Common myeloid progenitor, CD34-positive (primary cell): ENCODE measurements around the gene STARD6.

Experiments used
- CTCF ChIA-PET: fragments of 350-600 bp; sonication (Branson Sonifier 250); formaldehyde crosslinking; loops from one replicate; lab custom pipeline; 2021; ENCODE audit warnings: antibody characterized with exemption; lab: Charles Lee
- POLR2A ChIA-PET: fragments of 350-600 bp; sonication (Branson Sonifier 250); formaldehyde crosslinking; loops from one replicate; lab custom pipeline; 2021; ENCODE audit warnings: antibody characterized with exemption; lab: Charles Lee
- DNase-seq, 3 donors: peaks; one replicate each; pipeline versions ENCODE4 v3.0.0 to v3.0.0-alpha.2; 2013
- H3K27ac ChIP-seq, 2 experiments: 1 replicate in 1 of 2; 2 replicates in 1 of 2; pipeline ENCODE4 v1.7.0; 2013; ENCODE audit warnings: inconsistent platforms in 2 of 2, low read length in 2 of 2, mild to moderate bottlenecking in 2 of 2, low read depth in 1 of 2, moderate library complexity in 1 of 2; ENCODE audit not compliant: severe bottlenecking in 2 of 2, insufficient read depth in 1 of 2, poor library complexity in 1 of 2
- H3K27me3 ChIP-seq, 5 experiments: replicated peaks in 2 of 5; 1 replicate in 3 of 5; 2 replicates in 2 of 5; pipeline versions ENCODE4 v1.6.1 to v1.7.0; 2013; ENCODE audit warnings: low read length in 4 of 5, mild to moderate bottlenecking in 2 of 5, moderate library complexity in 2 of 5, inconsistent platforms in 1 of 5; ENCODE audit not compliant: insufficient read depth in 5 of 5, control insufficient read depth in 4 of 5
- H3K36me3 ChIP-seq, 4 experiments: 1 replicate in 2 of 4; 2 replicates in 2 of 4; pipeline versions ENCODE4 v1.6.1 to v1.7.0; 2013; ENCODE audit warnings: low read length in 3 of 4, control low read depth in 1 of 4, mild to moderate bottlenecking in 1 of 4; ENCODE audit not compliant: control insufficient read depth in 4 of 4, insufficient read depth in 4 of 4
- H3K4me1 ChIP-seq, 4 experiments: 1 replicate in 3 of 4; 2 replicates in 1 of 4; pipeline versions ENCODE4 v1.6.1 to v1.7.1; 2013; ENCODE audit warnings: low read length in 3 of 4, mild to moderate bottlenecking in 3 of 4, control low read depth in 1 of 4, inconsistent platforms in 1 of 4, moderate library complexity in 1 of 4; ENCODE audit not compliant: control insufficient read depth in 4 of 4, insufficient read depth in 4 of 4; ENCODE audit errors: control extremely low read depth in 1 of 4
- H3K4me3 ChIP-seq, 7 experiments: 1 replicate in 4 of 7; 2 replicates in 3 of 7; pipeline versions ENCODE4 v1.5.1 to v1.7.0; 2013; ENCODE audit warnings: mild to moderate bottlenecking in 7 of 7, low read length in 6 of 7, moderate library complexity in 6 of 7, inconsistent platforms in 2 of 7, low read depth in 2 of 7, control low read depth in 1 of 7; ENCODE audit not compliant: insufficient read depth in 4 of 7, control insufficient read depth in 1 of 7; ENCODE audit errors: extremely low read depth in 1 of 7
- H3K9me3 ChIP-seq, 5 experiments: 1 replicate in 4 of 5; 2 replicates in 1 of 5; pipeline versions ENCODE4 v1.6.1 to v1.7.1; 2013; ENCODE audit warnings: low read length in 4 of 5, mild to moderate bottlenecking in 2 of 5, inconsistent platforms in 1 of 5, low read depth in 1 of 5, moderate library complexity in 1 of 5; ENCODE audit not compliant: control insufficient read depth in 4 of 5, insufficient read depth in 2 of 5; ENCODE audit errors: control extremely low read depth in 1 of 5
- WGBS: methylation state at CpG from one replicate; pipeline ENCODE4 v1.1.5; 2013; ENCODE audit not compliant: insufficient coverage; 5-methylcytosine and 5-hydroxymethylcytosine counted together

Gene STARD6

GRCh38 chr18:54382076-54382475 is 24.4 kb upstream of the STARD6 start:
- H3K27me3 ChIP-seq, result no peaks in the 10 kb centered on the region
- 100% methylated on average over 2 of the region's 3 CpGs for WGBS
- no peak for DNase-seq
- peaks cover 0 to 1% (median 0%) of the 10 kb centered on the region in 5 experiments for H3K9me3 ChIP-seq
- H3K36me3 ChIP-seq, result peaks cover 0 to 7% (median 2%) of the 10 kb centered on the region in 4 experiments
- ChIA-PET CTCF (no interaction called here), POLR2A (no interaction called here)
- no peaks in the 10 kb centered on the region for H3K4me1 ChIP-seq
- H3K4me3 ChIP-seq, result no peak overlapping the region
- H3K27ac ChIP-seq, result no peak overlapping the region

- Histone ChIP-seq H3K27ac (no peak overlapping the region), H3K9me3 (peaks cover 0 to 1% (median 0%) of the 10 kb centered on the region in 5 experiments), H3K27me3 (no peaks in the 10 kb centered on the region), H3K4me1 (no peaks in the 10 kb centered on the region), H3K4me3 (no peak overlapping the region), H3K36me3 (peaks cover 0 to 7% (median 2%) of the 10 kb centered on the region in 4 experiments)
- no peak for DNase-seq
- POLR2A ChIA-PET, result no interaction called here
- CTCF ChIA-PET, result no interaction called here
- no CpG with 5 or more reads among the region's 2 CpGs for whole genome bisulfite sequencing
Measured at GRCh38 chr18:54381640-54382039, 24.0 kb upstream of the STARD6 start.

- peaks cover 0 to 25% (median 7%) of the 10 kb centered on the region in 4 experiments for H3K36me3 ChIP-seq
- no peak overlapping the region for H3K27ac ChIP-seq
- ChIA-PET CTCF (no interaction called here), POLR2A (no interaction called here)
- H3K27me3 ChIP-seq, result no peaks in the 10 kb centered on the region
- DNase-seq, result no peak
- 100% methylated on average over 2 of the region's 4 CpGs for WGBS
- no peak overlapping the region for H3K4me3 ChIP-seq
- H3K9me3 ChIP-seq, result no peaks in the 10 kb centered on the region
- no peaks in the 10 kb centered on the region for H3K4me1 ChIP-seq
Measured at GRCh38 chr18:54378057-54378456, 20.4 kb upstream of the STARD6 start.

GRCh38 chr18:54360406-54360805 is 2.7 kb upstream of the STARD6 start:
- ChIA-PET CTCF (no interaction called here), POLR2A (no interaction called here)
- no peak overlapping the region for H3K27ac ChIP-seq
- H3K36me3 ChIP-seq, result peaks cover 0 to 10% (median 6%) of the 10 kb centered on the region in 4 experiments
- no peaks in the 10 kb centered on the region for H3K27me3 ChIP-seq
- H3K9me3 ChIP-seq, result no peaks in the 10 kb centered on the region
- H3K4me3 ChIP-seq, result no peak overlapping the region
- no peak for DNase-seq
- WGBS, result 100% methylated on average over 2 of the region's 3 CpGs
- peaks cover 10 to 20% (median 14%) of the 10 kb centered on the region in 4 experiments for H3K4me1 ChIP-seq

- Histone ChIP-seq H3K27me3 (no peaks in the 10 kb centered on the region), H3K4me3 (peak overlapping the region in 4 of 7 experiments; percentile 83 to 98 (median 95)), H3K27ac (no peak overlapping the region), H3K4me1 (peaks cover 10 to 20% (median 14%) of the 10 kb centered on the region in 4 experiments), H3K9me3 (no peaks in the 10 kb centered on the region), H3K36me3 (peaks cover 0 to 10% (median 6%) of the 10 kb centered on the region in 4 experiments)
- ChIA-PET POLR2A (no interaction called here), CTCF (no interaction called here)
- 94% methylated on average over 3 of the region's 6 CpGs for WGBS
- DNase-seq, result no peak
Measured at GRCh38 chr18:54359233-54359632, 1.6 kb upstream of the STARD6 start.

GRCh38 chr18:54358495-54359040 is 910 bp upstream of the STARD6 start:
- POLR2A ChIA-PET, result no interaction called here
- Histone ChIP-seq H3K27ac (peak overlapping the region; percentile 74 to 83), H3K36me3 (peaks cover 0 to 10% (median 6%) of the 10 kb centered on the region in 4 experiments), H3K4me1 (peaks cover 10 to 20% (median 14%) of the 10 kb centered on the region in 4 experiments), H3K9me3 (no peaks in the 10 kb centered on the region), H3K27me3 (no peaks in the 10 kb centered on the region), H3K4me3 (peak overlapping the region; percentile 71 to 98 (median 93))
- peak in 2 of 3 donors; percentile 1 to 20 for DNase-seq
- CTCF ChIA-PET, result interaction anchor here (1.1 to 2.1 kb wide), 3 partner anchors 29 to 135 kb away, joined by 3 to 7 read pairs (median 6); no protein-coding TSS in a partner anchor
- WGBS, result 3% methylated on average over 5 of the region's 21 CpGs

- WGBS, result 0% methylated on average over 6 of the region's 15 CpGs
- H3K27me3 ChIP-seq, result no peaks in the 10 kb centered on the region
- POLR2A ChIA-PET, result interaction anchor here (1.0 to 1.2 kb wide), 2 partner anchors 35 to 87 kb away, joined by 3 read pairs; no protein-coding TSS in a partner anchor
- peak overlapping the region; percentile 71 to 98 (median 93) for H3K4me3 ChIP-seq
- H3K36me3 ChIP-seq, result peaks cover 0 to 9% (median 5%) of the 10 kb centered on the region in 4 experiments
- CTCF ChIA-PET, result interaction anchor here (1.1 to 2.1 kb wide), 7 partner anchors 10 to 134 kb away, joined by 3 to 7 read pairs (median 4); no protein-coding TSS in a partner anchor
- H3K4me1 ChIP-seq, result peaks cover 10 to 20% (median 14%) of the 10 kb centered on the region in 4 experiments
- no peak for DNase-seq
- H3K9me3 ChIP-seq, result no peaks in the 10 kb centered on the region
- H3K27ac ChIP-seq, result peak overlapping the region in 1 of 2 experiments; percentile 31
Measured at GRCh38 chr18:54357082-54357659, 487 bp downstream of the STARD6 start.
